Retinal pigment epithelial cell (primary cell): Measurements from ENCODE around the gene TMEM263.
"Not testable (repeated sequence)": the region's sequence is repeated elsewhere in the genome, so short reads cannot be mapped to it uniquely, and the experiment has no call there.

Experiments
- DNase-seq: peaks from one replicate; pipeline ENCODE4 v3.0.0-alpha.2; 2010; ENCODE audit warnings: low read depth
- H3K4me3 ChIP-seq: 2 replicates; pipeline ENCODE4 v1.5.1; 2011; ENCODE audit warnings: mild to moderate bottlenecking, low read length, control low read depth, moderate library complexity
- CTCF ChIP-seq: conservative IDR thresholded peaks from 2 replicates; pipeline ENCODE4 v1.5.1; 2011; ENCODE audit warnings: low read depth, low read length, control low read depth, inconsistent platforms

TMEM263 gene

GRCh38 chr12:106986135-106986534 is 30.4 kb downstream of the TMEM263 start:
- TF ChIP-seq CTCF = no peak
- H3K4me3 ChIP-seq = peak overlapping the region; percentile 69
- DNase-seq = no peak

GRCh38 chr12:106986625-106987389 is 31.1 kb downstream of the TMEM263 start, which contains the start of gene MTERF2:
TSS of gene MTERF2 (minus strand) at chr12:106987146. CDS start at chr12:106978714, 8,432 bp downstream.
- DNase-seq = peak; percentile 81
- H3K4me3 ChIP-seq = peak within 1 kb of the TSS; percentile 69
- no peak for TF ChIP-seq CTCF

GRCh38 chr12:106987846-106988245 is 32.1 kb downstream of the TMEM263 start:
- no peak overlapping the region for H3K4me3 ChIP-seq
- DNase-seq = no peak
- TF ChIP-seq CTCF = no peak

GRCh38 chr12:106994579-106995220 is 39.0 kb downstream of the TMEM263 start:
- DNase-seq = no peak
- TF ChIP-seq CTCF = no peak
- no peak overlapping the region for H3K4me3 ChIP-seq

GRCh38 chr12:106996102-106996501 is 40.4 kb downstream of the TMEM263 start:
- H3K4me3 ChIP-seq, DNase-seq: not testable (repeated sequence)

- DNase-seq = no peak
- no peak for TF ChIP-seq CTCF
- no peak overlapping the region for H3K4me3 ChIP-seq
Observed at GRCh38 chr12:106997916-106998315, 42.2 kb downstream of the TMEM263 start.

- no peak overlapping the region for H3K4me3 ChIP-seq
- TF ChIP-seq CTCF = no peak
Observed at GRCh38 chr12:106999446-106999845, 43.7 kb downstream of the TMEM263 start.

GRCh38 chr12:107002665-107003064 is 47.0 kb downstream of the TMEM263 start:
- H3K4me3 ChIP-seq, DNase-seq: not testable (repeated sequence)

More at GRCh38 chr12:106999446-106999845, 43.7 kb downstream of the TMEM263 start:
- DNase-seq = no peak
